OCI-LY7 (cell line): ENCODE results near the gene TMEM44. TPM values are rescaled to one million over a fixed set of nuclear protein-coding genes. Genes with fewer than 3 reads are reported as not detected.

Experiments used
- BruUV-seq: library from RNA; stranded (reverse); fragments of 400-500 nt; replicated peaks from 2 replicates; lab custom pipeline; 2021; lab: Mats Ljungman, UMichigan
- CTCF ChIA-PET: fragments of 300-600 bp; sonication (Branson Sonifier 250); formaldehyde crosslinking; loops from one replicate; lab custom pipeline; 2022; ENCODE audit warnings: antibody characterized with exemption; ENCODE audit not compliant: unreplicated experiment; lab: Charles Lee
- POLR2A ChIA-PET: fragments of 300-600 bp; sonication (Branson Sonifier 250); formaldehyde crosslinking; loops from one replicate; lab custom pipeline; 2022; ENCODE audit warnings: antibody characterized with exemption; lab: Charles Lee
- DNase-seq: peaks from one replicate; pipeline ENCODE4 v3.0.0-alpha.2; 2015; ENCODE audit warnings: low spot score
- H2AFZ ChIP-seq: fragments of 200-600 bp; sonication (generic), shearing (Covaris generic); 2 replicates; pipeline ENCODE4 v1.6.1; 2014; ENCODE audit warnings: mild to moderate bottlenecking, antibody characterized with exemption, low read length, moderate library complexity
- H3K27ac ChIP-seq: fragments of 200-600 bp; sonication (generic); 2 replicates; pipeline ENCODE4 v1.5.1; 2014; ENCODE audit warnings: mixed run types, low read depth, mild to moderate bottlenecking, moderate library complexity, low read length, inconsistent platforms; ENCODE audit not compliant: poor library complexity, severe bottlenecking
- H3K36me3 ChIP-seq: fragments of 200-600 bp; sonication (generic); 2 replicates; pipeline ENCODE4 v1.6.1; 2014; ENCODE audit warnings: mild to moderate bottlenecking, antibody characterized with exemption, low read length, moderate library complexity, mixed read lengths; ENCODE audit not compliant: insufficient read depth
- H3K4me1 ChIP-seq: fragments of 200-600 bp; sonication (generic); 2 replicates; pipeline ENCODE4 v1.5.1; 2014; ENCODE audit warnings: mild to moderate bottlenecking, low read length; ENCODE audit not compliant: insufficient read depth, poor library complexity, severe bottlenecking
- H3K4me2 ChIP-seq: fragments of 200-600 bp; sonication (generic); 2 replicates; pipeline ENCODE4 v1.6.1; 2014; ENCODE audit warnings: mild to moderate bottlenecking, low read length
- H3K4me3 ChIP-seq: fragments of 200-600 bp; sonication (generic); 2 replicates; pipeline ENCODE4 v1.5.1; 2014; ENCODE audit warnings: mild to moderate bottlenecking, low read depth, low read length; ENCODE audit not compliant: poor library complexity, severe bottlenecking
- H3K79me2 ChIP-seq: fragments of 200-600 bp; sonication (generic); 2 replicates; pipeline ENCODE4 v1.6.1; 2016; ENCODE audit warnings: low read depth, mild to moderate bottlenecking, low read length, moderate library complexity, mixed read lengths; ENCODE audit not compliant: insufficient read depth
- H3K9me2 ChIP-seq: fragments of 200-600 bp; sonication (generic); 2 replicates; pipeline ENCODE4 v1.6.1; 2016; ENCODE audit warnings: mild to moderate bottlenecking, low read length, mixed read lengths; ENCODE audit not compliant: insufficient read depth
- H3K9me3 ChIP-seq: fragments of 200-600 bp; sonication (generic); 2 replicates; pipeline ENCODE4 v1.6.1; 2014; ENCODE audit warnings: mild to moderate bottlenecking, mixed run types, low read length, mixed read lengths
- H4K20me1 ChIP-seq: fragments of 200-600 bp; sonication (generic); 2 replicates; pipeline ENCODE4 v1.6.1; 2014; ENCODE audit warnings: mild to moderate bottlenecking, antibody characterized with exemption, low read length, moderate library complexity, mixed read lengths; ENCODE audit not compliant: insufficient read depth
- CTCF ChIP-seq: fragments of 200-600 bp; sonication (generic); conservative IDR thresholded peaks from 2 replicates; pipeline ENCODE4 v1.5.1; 2014; ENCODE audit warnings: mild to moderate bottlenecking, antibody characterized with exemption, low read length, moderate library complexity, mixed read lengths
- EZH2phosphoT487 ChIP-seq: fragments of 200-600 bp; sonication (generic); IDR thresholded peaks from 2 replicates; pipeline ENCODE4 v1.6.1; 2018; ENCODE audit warnings: low read depth, borderline replicate concordance, mild to moderate bottlenecking, mixed run types, antibody characterized with exemption, low read length, moderate library complexity, mixed read lengths
- intact Hi-C: fragments of 100-400 bp; cut with micrococcal nuclease; formaldehyde crosslinking; loops from one replicate; pipeline ENCODE4 v1.10.0; 2022; ENCODE audit not compliant: unreplicated experiment
- total RNA-seq, 2 experiments: library from RNA; depleted of rRNA in 1 of 2; stranded (reverse); fragments of >200 nt in 1 of 2; shearing (Covaris generic) in 1 of 2; gene quantifications; 2 replicates each; pipeline ENCODE4 v1.2.3, GENCODE V29; 2014 to 2022

TMEM44 gene
- total RNA-seq, 2 experiments from 2014 or later, result 8.8 to 22.9 TPM

- Histone ChIP-seq H3K4me1 (peaks cover 3% of the 10 kb centered on the region), H3K4me3 (no peak overlapping the region), H4K20me1 (no peaks in the 10 kb centered on the region), H3K27ac (no peak overlapping the region), H3K9me2 (no peaks in the 10 kb centered on the region), H3K36me3 (no peaks in the 10 kb centered on the region), H3K79me2 (no peaks in the 10 kb centered on the region), H3K4me2 (no peak overlapping the region), H2AFZ (no peak overlapping the region), H3K9me3 (no peaks in the 10 kb centered on the region)
- DNase-seq, result no peak
- intact Hi-C loops, result no loop called here
- CTCF ChIA-PET, result interaction anchor here (0.6 kb wide), 1 partner anchor 106 kb away, joined by 3 read pairs; no protein-coding TSS in a partner anchor
- TF ChIP-seq CTCF (no peak), EZH2phosphoT487 (no peak)
- POLR2A ChIA-PET, result interaction anchor here (0.6 to 1.1 kb wide), 3 partner anchors 14 to 306 kb away, joined by 3 read pairs; no protein-coding TSS in a partner anchor
- BruUV-seq, result no TSS peak
Measured at GRCh38 chr3:194577986-194578905, 55.0 kb downstream of the TMEM44 start.

- no peaks in the 10 kb centered on the region for H3K9me2 ChIP-seq
- TF ChIP-seq EZH2phosphoT487, result no peak
- no peak for TF ChIP-seq CTCF
- ChIA-PET CTCF (no interaction called here), POLR2A (interaction anchor here (0.5 to 1.1 kb wide), 2 partner anchors 256 to 866 kb away, joined by 3 to 4 read pairs; no protein-coding TSS in a partner anchor)
- no peak overlapping the region for H3K4me2 ChIP-seq
- no peaks in the 10 kb centered on the region for H3K4me1 ChIP-seq
- H3K27ac ChIP-seq, result no peak overlapping the region
- no peaks in the 10 kb centered on the region for H3K9me3 ChIP-seq
- H3K36me3 ChIP-seq, result no peaks in the 10 kb centered on the region
- H2AFZ ChIP-seq, result no peak overlapping the region
- no peak for DNase-seq
- no peaks in the 10 kb centered on the region for H4K20me1 ChIP-seq
- intact Hi-C loops, result no loop called here
- no TSS peak for BruUV-seq
- H3K79me2 ChIP-seq, result no peaks in the 10 kb centered on the region
- H3K4me3 ChIP-seq, result no peak overlapping the region
Measured at GRCh38 chr3:194575484-194576210, 57.6 kb downstream of the TMEM44 start.
